KMS-11 (cell line): Measurements from ENCODE around the gene STK38L.

ENCODE experiments used
- H2AFZ ChIP-seq: fragments of 200-600 bp; sonication (generic); 2 replicates; pipeline ENCODE4 v1.6.1; 2016; ENCODE audit warnings: antibody characterized with exemption, mixed run types, low read depth
- H3K27ac ChIP-seq: fragments of 200-600 bp; sonication (generic); 2 replicates; pipeline ENCODE4 v1.6.1; 2016; ENCODE audit warnings: mild to moderate bottlenecking, mixed run types
- H3K27me3 ChIP-seq: fragments of 200-600 bp; sonication (generic); 2 replicates; pipeline ENCODE4 v1.6.1; 2017; ENCODE audit warnings: mild to moderate bottlenecking, low read depth, mixed run types, moderate library complexity; ENCODE audit not compliant: insufficient read depth
- H3K36me3 ChIP-seq: fragments of 200-600 bp; sonication (generic); 2 replicates; pipeline ENCODE4 v1.6.1; 2017; ENCODE audit warnings: mild to moderate bottlenecking, mixed run types; ENCODE audit not compliant: insufficient read depth
- H3K4me1 ChIP-seq: fragments of 200-600 bp; sonication (generic); 2 replicates; pipeline ENCODE4 v1.6.1; 2016; ENCODE audit warnings: mild to moderate bottlenecking, low read depth, mixed run types; ENCODE audit not compliant: poor library complexity, severe bottlenecking
- H3K4me2 ChIP-seq: fragments of 200-600 bp; sonication (generic); 2 replicates; pipeline ENCODE4 v1.7.0; 2016; ENCODE audit warnings: mild to moderate bottlenecking, mixed run types
- H3K4me3 ChIP-seq: fragments of 200-600 bp; sonication (generic); IDR thresholded peaks from 2 replicates; pipeline ENCODE4 v1.6.1; 2017; ENCODE audit warnings: low read depth, low read length, mixed read lengths; ENCODE audit not compliant: insufficient read depth
- H3K79me2 ChIP-seq: fragments of 200-600 bp; sonication (generic); 2 replicates; pipeline ENCODE4 v1.6.1; 2016; ENCODE audit warnings: low read depth, mixed run types; ENCODE audit not compliant: insufficient read depth
- H3K9ac ChIP-seq: fragments of 200-600 bp; sonication (generic); 2 replicates; pipeline ENCODE4 v1.6.1; 2016; ENCODE audit warnings: mild to moderate bottlenecking, mixed run types
- H4K20me1 ChIP-seq: fragments of 200-600 bp; sonication (generic); 2 replicates; pipeline ENCODE4 v1.6.1; 2016; ENCODE audit warnings: mild to moderate bottlenecking, mixed run types; ENCODE audit not compliant: insufficient read depth
- TF ChIP-seq, protein P1 (sequence below): fragments of 200-600 bp; sonication (generic); conservative IDR thresholded peaks from 2 replicates; pipeline ENCODE4 v1.6.1; 2017; ENCODE audit warnings: low read depth, mild to moderate bottlenecking, antibody characterized with exemption, low read length, moderate library complexity, mixed read lengths

The STK38L gene

DNA sequence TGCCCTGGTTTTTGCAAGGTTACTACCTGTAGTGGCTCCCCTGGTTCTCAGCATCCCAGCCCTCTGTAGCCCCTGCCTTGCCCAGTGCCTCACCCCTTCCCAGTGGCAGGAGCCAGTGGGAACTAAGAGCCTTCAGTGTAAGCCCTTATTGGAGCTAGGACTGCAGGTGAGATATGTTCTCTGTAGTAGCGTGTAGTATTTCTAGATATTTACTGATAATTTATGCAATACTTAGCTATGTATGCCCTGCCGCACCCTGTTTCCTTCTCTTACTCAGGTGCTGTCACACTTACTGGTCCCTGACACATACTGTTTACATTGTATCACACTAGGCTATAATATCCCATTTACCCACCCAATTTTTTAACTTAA is 92.2 kb downstream of the STK38L start:
- Histone ChIP-seq H3K4me3 (no peak overlapping the region), H3K36me3 (no peaks in the 10 kb centered on the region), H4K20me1 (no peaks in the 10 kb centered on the region), H3K9ac (no peak overlapping the region), H3K27me3 (no peaks in the 10 kb centered on the region; the same call in 1 of the 2 replicates), H3K4me2 (no peak overlapping the region), H3K4me1 (peaks cover 27% of the 10 kb centered on the region), H2AFZ (no peak overlapping the region), H3K79me2 (no peaks in the 10 kb centered on the region; the same call in 1 of the 2 replicates), H3K27ac (no peak overlapping the region)
- TF ChIP-seq, protein P1, sequence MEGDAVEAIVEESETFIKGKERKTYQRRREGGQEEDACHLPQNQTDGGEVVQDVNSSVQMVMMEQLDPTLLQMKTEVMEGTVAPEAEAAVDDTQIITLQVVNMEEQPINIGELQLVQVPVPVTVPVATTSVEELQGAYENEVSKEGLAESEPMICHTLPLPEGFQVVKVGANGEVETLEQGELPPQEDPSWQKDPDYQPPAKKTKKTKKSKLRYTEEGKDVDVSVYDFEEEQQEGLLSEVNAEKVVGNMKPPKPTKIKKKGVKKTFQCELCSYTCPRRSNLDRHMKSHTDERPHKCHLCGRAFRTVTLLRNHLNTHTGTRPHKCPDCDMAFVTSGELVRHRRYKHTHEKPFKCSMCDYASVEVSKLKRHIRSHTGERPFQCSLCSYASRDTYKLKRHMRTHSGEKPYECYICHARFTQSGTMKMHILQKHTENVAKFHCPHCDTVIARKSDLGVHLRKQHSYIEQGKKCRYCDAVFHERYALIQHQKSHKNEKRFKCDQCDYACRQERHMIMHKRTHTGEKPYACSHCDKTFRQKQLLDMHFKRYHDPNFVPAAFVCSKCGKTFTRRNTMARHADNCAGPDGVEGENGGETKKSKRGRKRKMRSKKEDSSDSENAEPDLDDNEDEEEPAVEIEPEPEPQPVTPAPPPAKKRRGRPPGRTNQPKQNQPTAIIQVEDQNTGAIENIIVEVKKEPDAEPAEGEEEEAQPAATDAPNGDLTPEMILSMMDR, result no peak

DNA sequence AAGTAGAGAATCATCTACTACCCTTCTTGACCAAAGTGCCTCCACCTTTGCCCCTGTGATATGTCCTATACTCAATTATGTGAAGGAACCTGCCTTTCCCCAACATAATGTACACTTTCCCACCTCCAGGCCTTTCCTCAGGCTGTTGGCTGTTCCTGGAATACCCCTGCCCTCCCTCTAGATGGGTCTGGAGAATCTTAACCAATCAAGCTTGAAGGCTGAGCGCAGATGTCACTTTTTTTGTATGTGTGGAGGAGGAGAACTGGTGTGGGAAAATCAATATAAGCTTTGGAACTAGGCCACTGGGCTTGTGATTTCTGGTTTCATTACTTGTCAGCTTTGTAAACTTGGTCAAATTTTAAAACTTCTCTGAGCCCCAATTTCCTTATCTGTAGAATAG is 93.3 kb downstream of the STK38L start:
- H2AFZ ChIP-seq, result no peak overlapping the region
- H3K4me3 ChIP-seq, result no peak overlapping the region
- TF ChIP-seq, protein P1, result no peak
- H3K36me3 ChIP-seq, result no peaks in the 10 kb centered on the region
- H3K9ac ChIP-seq, result no peak overlapping the region
- H3K27ac ChIP-seq, result no peak overlapping the region
- H3K4me1 ChIP-seq, result peaks cover 24% of the 10 kb centered on the region
- H4K20me1 ChIP-seq, result no peaks in the 10 kb centered on the region
- H3K27me3 ChIP-seq, result no peaks in the 10 kb centered on the region; the same call in 1 of the 2 replicates
- H3K4me2 ChIP-seq, result no peak overlapping the region
- no peaks in the 10 kb centered on the region; the same call in 1 of the 2 replicates for H3K79me2 ChIP-seq

DNA sequence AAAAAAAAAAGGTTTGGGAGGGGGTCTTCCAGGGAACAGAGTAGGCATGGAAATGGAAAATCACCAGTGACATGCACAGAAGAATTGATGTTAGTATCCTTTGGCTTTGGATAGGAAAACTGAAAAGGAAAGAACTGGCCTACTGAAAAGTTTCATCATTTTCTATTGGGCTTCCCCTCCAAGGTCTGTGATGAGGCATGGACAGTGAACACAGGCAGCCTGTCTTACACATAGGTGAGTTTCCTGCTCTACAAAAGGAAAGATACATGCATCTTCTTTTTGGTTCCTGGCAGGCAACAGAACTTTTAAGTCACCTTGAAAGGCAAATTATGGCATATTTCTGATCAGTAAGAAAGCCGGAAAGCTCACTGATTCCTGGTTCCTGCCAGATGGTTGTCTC is 94.4 kb downstream of the STK38L start:
- Histone ChIP-seq H3K27me3 (no peaks in the 10 kb centered on the region; the same call in 1 of the 2 replicates), H4K20me1 (no peaks in the 10 kb centered on the region), H3K79me2 (no peaks in the 10 kb centered on the region; the same call in 1 of the 2 replicates), H3K4me3 (no peak overlapping the region), H2AFZ (no peak overlapping the region), H3K27ac (no peak overlapping the region), H3K36me3 (no peaks in the 10 kb centered on the region), H3K4me1 (peaks cover 26% of the 10 kb centered on the region), H3K4me2 (no peak overlapping the region), H3K9ac (no peak overlapping the region)
- TF ChIP-seq, protein P1, result no peak

DNA sequence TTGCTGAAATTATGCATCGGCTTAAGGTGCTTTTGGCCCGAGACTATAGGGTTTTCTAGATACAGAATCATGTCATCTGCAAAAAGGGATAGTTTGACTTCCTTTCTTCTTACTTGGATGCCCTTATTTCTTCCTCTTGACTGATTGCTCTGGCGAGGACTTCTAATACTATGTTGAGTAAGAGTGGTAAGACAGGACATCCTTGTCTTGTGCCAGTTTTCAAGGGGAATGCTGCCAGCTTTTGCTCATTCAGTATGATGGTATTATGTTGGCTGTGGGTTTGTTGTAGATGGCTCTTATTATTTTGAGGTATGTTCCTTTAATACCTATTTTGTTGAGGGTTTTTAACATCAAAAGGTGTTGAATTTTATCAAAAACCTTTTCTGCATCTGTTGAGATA is 96.9 kb downstream of the STK38L start:
- Histone ChIP-seq H3K4me1 (peaks cover 26% of the 10 kb centered on the region), H3K79me2 (no peaks in the 10 kb centered on the region; the same call in 1 of the 2 replicates), H3K4me2 (no peak overlapping the region), H4K20me1 (no peaks in the 10 kb centered on the region), H3K9ac (no peak overlapping the region), H3K27me3 (no peaks in the 10 kb centered on the region), H2AFZ (no peak overlapping the region), H3K27ac (no peak overlapping the region), H3K4me3 (no peak overlapping the region), H3K36me3 (no peaks in the 10 kb centered on the region)
- TF ChIP-seq, protein P1, result no peak
